Suppressor macrophage treated with lipopolysaccharide for 1 hour (primary cell): ENCODE measurements around the gene AGTR1.

ENCODE experiments used
- DNase-seq, 3 donors: peaks; one replicate each; pipeline ENCODE4 v3.0.0-alpha.2; 2020 to 2022

AGTR1 gene

GRCh38 chr3:148697306-148698189 is at the start of gene AGTR1:
Gene AGTR1, plus strand, starts transcription at chr3:148697903. Its CDS starts 43,133 bp downstream, at chr3:148741036.
- peak; percentile 29 to 54 (median 32) for DNase-seq

DNA sequence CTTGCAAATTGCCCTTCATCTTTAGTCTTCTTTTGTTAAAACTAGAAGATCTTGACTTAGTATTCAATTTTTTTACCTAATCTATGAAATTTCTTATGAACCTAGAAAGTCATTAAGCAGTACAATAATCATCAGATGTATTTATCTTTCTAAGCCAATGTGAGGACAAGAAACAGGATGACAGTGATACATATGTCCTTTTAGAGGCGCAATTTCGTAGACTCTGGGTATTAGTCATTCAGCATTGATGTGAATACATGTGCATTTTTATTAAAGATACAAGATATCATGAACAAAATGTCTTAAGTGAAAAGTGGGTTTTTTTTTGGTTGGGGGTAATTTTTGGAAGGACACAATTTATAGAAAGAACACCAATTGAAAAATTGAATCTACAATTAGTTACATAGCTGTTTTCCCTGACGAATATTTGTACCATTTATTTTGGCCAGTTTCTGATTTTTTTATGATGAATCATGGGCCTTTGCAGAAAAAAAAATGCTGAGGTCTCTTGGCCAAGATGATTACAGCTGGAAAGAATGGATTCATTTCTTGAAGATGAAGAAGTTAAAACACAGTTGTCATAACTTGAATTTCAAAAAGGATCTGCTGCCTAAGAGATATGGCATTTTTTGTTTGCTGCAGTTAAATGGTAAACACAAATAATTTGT is 48.9 kb upstream of the AGTR1 start:
- no peak for DNase-seq

GRCh38 chr3:148651549-148651948 is 46.2 kb upstream of the AGTR1 start:
- no peak for DNase-seq

DNA sequence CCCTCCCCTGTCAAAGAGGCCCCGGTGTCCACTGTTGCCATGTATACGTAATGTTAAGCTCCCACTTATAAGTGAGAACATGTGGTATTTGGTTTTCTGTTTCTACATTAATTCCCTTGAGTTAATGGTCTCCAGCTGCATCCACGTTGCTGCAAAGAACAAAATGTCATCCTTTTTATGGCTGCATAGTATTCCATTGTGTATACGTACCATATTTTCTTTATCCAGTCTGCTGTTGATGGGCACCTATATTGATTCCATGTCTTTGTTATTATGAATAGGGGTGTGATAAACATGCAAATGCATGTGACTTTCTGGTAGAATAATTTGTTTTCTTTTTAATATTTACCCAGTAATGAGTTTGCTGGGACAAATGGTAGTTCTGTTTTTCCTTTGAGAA is 43.3 kb upstream of the AGTR1 start:
- DNase-seq = no peak

DNA sequence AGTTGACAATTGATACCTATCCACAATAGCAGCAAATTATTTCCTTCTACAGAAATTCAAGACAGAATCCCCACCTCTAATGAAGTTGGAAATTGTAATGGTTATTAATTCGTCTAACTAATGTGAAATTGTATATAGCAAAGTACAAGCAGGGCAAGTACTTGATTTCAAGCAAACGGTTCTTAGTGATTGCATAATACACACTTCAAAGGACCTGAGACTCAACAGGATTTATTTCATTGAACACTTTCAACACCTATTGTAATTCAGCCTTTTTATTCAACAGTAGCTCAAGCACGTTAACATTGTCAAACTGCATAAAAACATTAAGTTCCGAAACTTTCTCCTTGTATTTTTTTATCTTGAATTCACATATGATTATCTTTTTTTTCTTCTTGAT is 40.2 kb upstream of the AGTR1 start:
- no peak for DNase-seq

- DNase-seq = no peak
Observed at GRCh38 chr3:148659512-148659911, 38.2 kb upstream of the AGTR1 start.

GRCh38 chr3:148680289-148680688 is 17.4 kb upstream of the AGTR1 start:
- DNase-seq = no peak

DNA sequence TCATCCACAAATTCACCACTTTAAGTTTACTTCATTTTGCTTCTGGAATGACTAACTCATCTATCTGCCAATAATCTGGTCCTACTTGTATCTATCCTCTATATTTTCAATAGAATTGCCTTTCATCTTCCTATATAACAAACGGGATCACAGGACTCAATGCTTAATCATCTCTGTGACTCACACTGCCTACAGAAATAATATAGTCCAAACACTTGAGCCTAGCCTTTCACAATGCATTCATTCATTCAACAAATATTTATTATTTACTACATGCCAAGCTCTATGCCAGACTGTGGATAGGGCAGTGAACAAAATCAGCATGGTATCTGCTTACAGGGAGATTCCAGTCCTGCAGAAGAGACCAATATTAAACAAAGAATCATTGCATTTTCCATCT is 16.6 kb upstream of the AGTR1 start:
- DNase-seq = no peak

GRCh38 chr3:148682997-148683396 is 14.7 kb upstream of the AGTR1 start:
- DNase-seq = no peak

DNA sequence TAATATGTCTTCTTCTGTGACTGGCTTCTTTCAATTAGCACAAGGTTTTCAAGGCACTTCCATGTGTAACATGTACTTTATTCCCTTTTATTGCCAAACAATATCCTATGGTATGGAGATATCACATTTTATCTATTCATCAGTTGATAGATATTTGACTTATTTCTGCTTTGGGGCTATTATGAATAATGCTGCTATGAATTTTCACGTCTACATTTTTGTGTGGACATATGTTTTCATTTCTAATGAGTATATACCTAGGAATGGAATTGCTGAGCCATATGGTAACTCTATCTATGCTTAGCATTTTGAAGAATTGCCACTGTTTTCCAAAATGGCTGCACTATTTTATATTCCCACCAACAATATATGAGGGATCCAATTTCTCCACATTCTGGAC is 3.6 kb upstream of the AGTR1 start:
- no peak for DNase-seq

DNA sequence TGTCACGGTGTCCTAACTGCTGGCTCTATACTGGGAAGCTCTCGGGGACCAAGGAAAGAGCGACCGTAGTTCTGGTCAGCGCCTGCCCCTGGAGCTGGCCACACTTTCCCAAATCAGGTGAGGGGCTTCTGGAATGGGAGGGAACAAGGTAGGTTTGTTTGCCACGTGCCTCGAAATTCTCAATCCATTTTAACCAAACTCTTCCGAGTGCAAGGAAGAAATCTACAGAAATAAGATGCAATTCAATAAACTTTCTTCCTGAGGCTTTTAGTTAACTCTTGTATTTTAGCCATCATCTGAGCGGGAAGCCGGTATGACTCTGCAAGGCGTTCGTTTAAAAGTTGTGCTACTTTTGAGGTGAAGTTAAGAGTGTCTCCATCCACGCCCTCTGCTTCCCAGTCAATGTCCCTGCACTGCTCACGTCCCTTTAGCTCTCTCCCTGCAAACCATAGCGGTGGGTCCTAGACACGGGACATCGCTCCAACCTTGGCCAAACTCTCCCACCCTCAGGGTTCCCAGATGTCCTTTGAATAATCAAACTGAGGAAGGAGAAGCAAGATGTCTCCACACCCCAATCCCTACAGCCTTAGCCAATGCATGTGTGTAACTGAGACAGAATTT is 597 bp downstream of the AGTR1 start:
- no peak for DNase-seq

DNA sequence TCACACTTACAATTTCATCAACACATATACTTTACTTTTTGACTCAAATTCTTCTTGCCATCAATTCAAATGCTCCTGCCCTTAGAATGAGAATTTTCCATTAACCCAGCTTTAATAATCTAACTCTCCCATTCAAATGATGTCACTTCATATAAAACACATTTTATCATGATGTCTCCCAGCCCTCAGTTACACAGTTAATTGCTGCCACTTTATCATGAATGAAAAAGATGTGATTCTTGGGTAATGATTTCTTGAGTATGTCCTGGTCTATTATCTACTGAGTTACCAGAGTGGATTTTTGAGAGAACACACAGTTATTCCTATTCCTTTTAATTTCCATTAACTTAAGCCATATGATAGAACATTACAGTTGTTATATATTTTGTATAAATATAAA is 7.6 kb downstream of the AGTR1 start:
- DNase-seq = no peak

- peak; percentile 28 to 41 (median 36) for DNase-seq
Observed at GRCh38 chr3:148707601-148708380, 10.1 kb downstream of the AGTR1 start.

DNA sequence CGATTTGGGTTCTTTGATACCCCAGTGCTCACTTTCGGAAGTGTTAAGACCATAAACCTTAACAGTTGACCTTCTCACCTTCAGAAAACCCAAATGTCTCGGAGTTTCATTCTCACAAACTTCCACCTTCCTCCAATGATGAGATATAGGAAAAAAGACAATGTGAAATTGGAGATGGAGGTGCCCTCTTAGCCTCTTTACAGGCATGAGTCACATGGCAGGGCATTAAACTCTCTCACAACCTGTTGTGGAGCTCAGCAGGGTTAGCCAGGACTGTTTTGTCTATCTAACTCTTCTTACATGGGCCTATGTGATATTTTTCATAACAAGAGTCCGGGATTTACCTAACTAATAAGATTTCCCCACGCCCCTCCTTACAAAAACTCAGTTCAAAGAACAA is 10.7 kb downstream of the AGTR1 start:
- DNase-seq = no peak

- DNase-seq = no peak
Observed at GRCh38 chr3:148709560-148710253, 12.0 kb downstream of the AGTR1 start.

DNA sequence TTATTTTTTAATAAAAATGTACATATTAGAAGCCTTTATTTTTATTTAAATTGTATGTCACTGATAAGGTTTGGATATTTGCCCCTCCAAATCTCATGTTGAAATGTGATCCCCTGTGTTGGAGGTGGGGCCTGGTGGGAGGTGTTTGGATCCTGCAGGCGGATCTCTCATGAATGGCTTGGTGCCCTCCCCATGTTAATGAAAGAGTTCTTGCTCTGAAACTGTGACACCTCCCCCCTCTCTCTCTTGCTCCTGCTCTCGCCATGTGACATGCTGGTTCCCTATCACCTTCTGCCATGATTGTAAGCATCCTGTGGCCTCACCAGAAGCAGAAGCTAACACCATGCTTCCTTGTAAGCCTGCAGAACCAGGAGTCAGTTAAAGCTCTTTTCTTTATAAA is 13.0 kb downstream of the AGTR1 start:
- no peak for DNase-seq

GRCh38 chr3:148711981-148712666 is 14.4 kb downstream of the AGTR1 start:
- DNase-seq = no peak

DNA sequence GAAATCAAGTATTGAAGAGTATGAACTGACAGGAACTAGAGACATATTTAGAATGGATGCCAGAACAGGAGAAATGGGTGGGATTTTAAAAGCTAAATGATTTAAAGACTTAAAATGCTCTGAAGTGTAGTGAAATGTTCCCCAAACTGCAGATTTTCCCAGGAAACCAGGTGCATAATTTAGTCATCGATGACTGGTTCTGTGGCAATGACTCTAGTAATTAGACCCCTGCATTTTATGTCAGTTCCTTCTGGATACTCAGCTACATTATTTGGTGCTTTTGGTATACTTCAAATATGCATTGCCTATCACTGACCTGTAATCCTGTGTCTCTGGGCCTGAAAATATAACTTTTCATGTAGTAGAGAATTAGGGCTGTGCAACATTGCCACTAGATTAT is 16.8 kb downstream of the AGTR1 start:
- DNase-seq = no peak

- no peak for DNase-seq
Observed at GRCh38 chr3:148716657-148717056, 19.0 kb downstream of the AGTR1 start.

- DNase-seq = no peak
Observed at GRCh38 chr3:148717885-148718561, 20.3 kb downstream of the AGTR1 start.
